ENCODE measurements around the gene BRIP1. TPM values are rescaled to one million over a fixed set of nuclear protein-coding genes. Genes with fewer than 3 reads are reported as not detected.

The BRIP1 gene
- total RNA-seq, 1 experiment from 2014 or later, result 20.2 TPM

DNA sequence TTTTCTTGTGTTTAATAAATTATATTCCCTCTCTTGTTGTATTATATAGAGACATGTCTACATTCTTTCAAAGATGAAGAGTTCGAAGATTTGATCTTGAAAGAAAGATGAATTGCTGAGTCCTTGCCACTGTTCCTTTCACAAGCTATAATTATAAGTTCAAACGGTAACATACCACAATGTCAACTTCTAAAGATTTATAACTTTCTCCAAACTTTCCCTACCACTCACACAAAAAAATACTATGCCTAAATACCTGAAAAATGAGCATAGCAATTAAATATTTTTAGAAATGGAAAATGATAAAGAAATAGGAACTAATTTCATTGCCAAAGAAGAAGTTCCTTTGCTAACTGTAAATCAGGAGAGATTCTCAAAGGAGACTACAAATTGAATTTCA is 50.6 kb downstream of the BRIP1 start:
- TF ChIP-seq, protein P1, sequence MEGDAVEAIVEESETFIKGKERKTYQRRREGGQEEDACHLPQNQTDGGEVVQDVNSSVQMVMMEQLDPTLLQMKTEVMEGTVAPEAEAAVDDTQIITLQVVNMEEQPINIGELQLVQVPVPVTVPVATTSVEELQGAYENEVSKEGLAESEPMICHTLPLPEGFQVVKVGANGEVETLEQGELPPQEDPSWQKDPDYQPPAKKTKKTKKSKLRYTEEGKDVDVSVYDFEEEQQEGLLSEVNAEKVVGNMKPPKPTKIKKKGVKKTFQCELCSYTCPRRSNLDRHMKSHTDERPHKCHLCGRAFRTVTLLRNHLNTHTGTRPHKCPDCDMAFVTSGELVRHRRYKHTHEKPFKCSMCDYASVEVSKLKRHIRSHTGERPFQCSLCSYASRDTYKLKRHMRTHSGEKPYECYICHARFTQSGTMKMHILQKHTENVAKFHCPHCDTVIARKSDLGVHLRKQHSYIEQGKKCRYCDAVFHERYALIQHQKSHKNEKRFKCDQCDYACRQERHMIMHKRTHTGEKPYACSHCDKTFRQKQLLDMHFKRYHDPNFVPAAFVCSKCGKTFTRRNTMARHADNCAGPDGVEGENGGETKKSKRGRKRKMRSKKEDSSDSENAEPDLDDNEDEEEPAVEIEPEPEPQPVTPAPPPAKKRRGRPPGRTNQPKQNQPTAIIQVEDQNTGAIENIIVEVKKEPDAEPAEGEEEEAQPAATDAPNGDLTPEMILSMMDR (conservative IDR thresholded peaks at IDR 0.05), result no peak
- Histone ChIP-seq H3K18ac (ENCODE audit: insufficient read length, low read depth, low read length) (no peak overlapping the region), H4K20me1 (ENCODE audit: control insufficient read depth, insufficient read depth, insufficient read length) (no peaks in the 10 kb centered on the region), H2AFZ (ENCODE audit: low read length) (no peak overlapping the region), H3K23me2 (ENCODE audit: insufficient read length, low read depth, low read length, poor library complexity, severe bottlenecking) (no peaks in the 10 kb centered on the region), H3K79me1 (ENCODE audit: insufficient read depth, low read depth, low read length, poor library complexity, severe bottlenecking) (no peaks in the 10 kb centered on the region), H3K27ac (ENCODE audit: insufficient read length, low read depth, low read length) (no peak overlapping the region), H4K8ac (replicated peaks; ENCODE audit: insufficient read length, low read depth, low read length) (no peak overlapping the region), H3K23ac (ENCODE audit: insufficient read length, low read depth, low read length) (no peak overlapping the region), H3K4ac (ENCODE audit: low read depth, low read length) (no peak overlapping the region), H2BK120ac (ENCODE audit: low read depth, low read length, poor library complexity, severe bottlenecking) (no peak overlapping the region), H3T11ph (ENCODE audit: low read length) (no peak overlapping the region), H4K5ac (ENCODE audit: insufficient read length, low read depth, low read length) (no peak overlapping the region), H3K9ac (ENCODE audit: extremely low read depth, insufficient read length, low read length) (no peak overlapping the region), H3K27me3 (ENCODE audit: insufficient read depth, low read length) (no peaks in the 10 kb centered on the region), H3K56ac (ENCODE audit: insufficient read length, low read depth, low read length) (no peak overlapping the region), H3K4me1 (ENCODE audit: insufficient read depth, low read length) (no peaks in the 10 kb centered on the region), H3K4me2 (ENCODE audit: insufficient read depth, insufficient read length, low read length) (no peak overlapping the region), H3K79me2 (ENCODE audit: insufficient read depth, low read length) (no peaks in the 10 kb centered on the region), H2AK5ac (ENCODE audit: insufficient read length, low read length) (no peak overlapping the region), H2BK20ac (ENCODE audit: low read depth, low read length, poor library complexity, severe bottlenecking) (no peak overlapping the region), H2BK15ac (ENCODE audit: low read depth, low read length) (no peak overlapping the region), H4K91ac (ENCODE audit: insufficient read length, low read depth, low read length) (no peak overlapping the region), H2BK12ac (ENCODE audit: insufficient read length, low read depth, low read length) (no peak overlapping the region), H2BK5ac (ENCODE audit: insufficient read length, low read length) (no peak overlapping the region), H3K9me3 (ENCODE audit: control insufficient read depth, low read depth, low read length) (no peaks in the 10 kb centered on the region), H3K14ac (ENCODE audit: insufficient read depth, low read length) (no peak overlapping the region)
- no peaks in the 10 kb centered on the region for H3K4me1 Mint-ChIP-seq
- no peaks in the 10 kb centered on the region for H3K27me3 Mint-ChIP-seq (ENCODE audit: low read depth)
- DNase-seq, result no peak
- H3K4me3 Mint-ChIP-seq, result no peak overlapping the region
- H3K9me3 Mint-ChIP-seq, result no peaks in the 10 kb centered on the region
- 100% methylated on average over 1 of the region's 2 CpGs for WGBS (ENCODE audit: extremely low coverage, insufficient read length, low lambda C conversion rate)
- peaks cover 0 to 5% (median 4%) of the 10 kb centered on the region in 3 experiments; a peak in 4 of 7 replicates for H3K36me3 Mint-ChIP-seq (ENCODE audit: insufficient read depth in 1 of 3, low read depth in 3 of 3)
- no peak overlapping the region for H3K27ac Mint-ChIP-seq
